Measurements from ENCODE around the gene MILR1.
A peak's percentile ranks its signal among the peaks of the same experiment; 100 is the strongest.
"Not testable (repeated sequence)": the region's sequence is repeated elsewhere in the genome, so short reads cannot be mapped to it uniquely, and the experiment has no call there.

Gene MILR1

GRCh38 chr17:64448665-64449512, at the start of gene MILR1:
Gene MILR1 (plus strand): TSS chr17:64449115. CDS start chr17:64449169, 54 bp downstream.
- peak; percentile 100 for DNase-seq

GRCh38 chr17:64399767-64400156, 49.2 kb upstream of the MILR1 start:
- DNase-seq, result no peak

GRCh38 chr17:64400642-64401041, 48.3 kb upstream of the MILR1 start:
- peak; percentile 41 to 46 for DNase-seq

- DNase-seq, result no peak
Observed at GRCh38 chr17:64401244-64401860, 47.6 kb upstream of the MILR1 start.

GRCh38 chr17:64401941-64402340, 47.0 kb upstream of the MILR1 start:
- DNase-seq, result no peak

GRCh38 chr17:64402469-64402868, 46.4 kb upstream of the MILR1 start:
- DNase-seq, result no peak

- DNase-seq, result no peak
Observed at GRCh38 chr17:64403881-64404460, 44.9 kb upstream of the MILR1 start.

- DNase-seq, result no peak
Observed at GRCh38 chr17:64406321-64407200, 42.4 kb upstream of the MILR1 start.

- DNase-seq, result no peak
Observed at GRCh38 chr17:64410750-64411490, 38.0 kb upstream of the MILR1 start.

- DNase-seq, result peak; percentile 98 to 99
Observed at GRCh38 chr17:64411999-64412771, 36.7 kb upstream of the MILR1 start.

- DNase-seq, result no peak
Observed at GRCh38 chr17:64412944-64413381, 36.0 kb upstream of the MILR1 start.

- no peak for DNase-seq
Observed at GRCh38 chr17:64413513-64413912, 35.4 kb upstream of the MILR1 start.

GRCh38 chr17:64418506-64419339, 30.2 kb upstream of the MILR1 start:
- DNase-seq, result peak; percentile 96 to 98

- peak; percentile 94 to 98 for DNase-seq
Observed at GRCh38 chr17:64420143-64420670, 28.7 kb upstream of the MILR1 start.

GRCh38 chr17:64422121-64422520, 26.8 kb upstream of the MILR1 start:
- DNase-seq, result not testable (repeated sequence)

GRCh38 chr17:64423881-64424280, 25.0 kb upstream of the MILR1 start:
- DNase-seq, result no peak

- DNase-seq, result no peak
Observed at GRCh38 chr17:64424324-64424849, 24.5 kb upstream of the MILR1 start.

GRCh38 chr17:64425191-64425590, 23.7 kb upstream of the MILR1 start:
- no peak for DNase-seq

GRCh38 chr17:64426596-64426995, 22.3 kb upstream of the MILR1 start:
- DNase-seq, result no peak

- no peak for DNase-seq
Observed at GRCh38 chr17:64428406-64428805, 20.5 kb upstream of the MILR1 start.

All from Kasumi-1 (cell line).